ENCODE results near the gene METTL5.
"Not testable (repeated sequence)": the region's sequence is repeated elsewhere in the genome, so short reads cannot be mapped to it uniquely, and the experiment has no call there.

The METTL5 gene

GRCh38 chr2:169828141-169828811 lies 3.6 kb upstream of the METTL5 start:
- DNase-seq: peak; percentile 43

- peak; percentile 89 for DNase-seq
These were observed 2.8 kb upstream of the METTL5 start, which contains the start of gene UBR3 for GRCh38 chr2:169827272-169828140. Gene UBR3, plus strand, starts transcription at chr2:169827454. Its CDS starts 54 bp downstream, at chr2:169827508.

GRCh38 chr2:169823996-169824372 lies 721 bp downstream of the METTL5 start:
- DNase-seq: no peak

- DNase-seq: no peak
These were observed 1.8 kb downstream of the METTL5 start for GRCh38 chr2:169822785-169823392.

DNA sequence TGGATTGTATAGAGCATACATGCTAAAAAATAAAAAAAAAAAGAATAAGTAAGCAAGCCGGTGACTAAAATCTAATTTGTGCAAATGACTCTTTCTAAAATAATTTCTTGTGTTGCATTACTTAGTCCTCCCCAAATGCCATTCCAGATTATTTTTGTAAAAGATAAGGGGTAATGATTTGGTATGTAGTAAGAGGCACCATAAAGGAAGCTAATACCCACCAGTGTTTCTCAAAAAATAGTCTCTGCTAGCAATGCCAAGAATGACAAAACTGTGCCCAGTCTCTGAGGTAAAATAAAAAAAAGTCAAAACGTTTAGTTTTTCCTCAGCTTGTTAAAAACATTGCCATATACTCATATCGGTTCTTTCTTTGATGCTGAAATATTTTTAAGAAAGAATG lies 2.7 kb downstream of the METTL5 start:
- no peak for DNase-seq

GRCh38 chr2:169820101-169820500 lies 4.6 kb downstream of the METTL5 start:
- DNase-seq: not testable (repeated sequence)

GRCh38 chr2:169819106-169819505 lies 5.6 kb downstream of the METTL5 start:
- DNase-seq: no peak

- DNase-seq: no peak
These were observed 6.5 kb downstream of the METTL5 start for GRCh38 chr2:169818241-169818640.

- not testable (repeated sequence) for DNase-seq
These were observed 7.3 kb downstream of the METTL5 start for GRCh38 chr2:169817369-169817768.

- DNase-seq: not testable (repeated sequence)
These were observed 7.7 kb downstream of the METTL5 start for GRCh38 chr2:169816961-169817360.

DNA sequence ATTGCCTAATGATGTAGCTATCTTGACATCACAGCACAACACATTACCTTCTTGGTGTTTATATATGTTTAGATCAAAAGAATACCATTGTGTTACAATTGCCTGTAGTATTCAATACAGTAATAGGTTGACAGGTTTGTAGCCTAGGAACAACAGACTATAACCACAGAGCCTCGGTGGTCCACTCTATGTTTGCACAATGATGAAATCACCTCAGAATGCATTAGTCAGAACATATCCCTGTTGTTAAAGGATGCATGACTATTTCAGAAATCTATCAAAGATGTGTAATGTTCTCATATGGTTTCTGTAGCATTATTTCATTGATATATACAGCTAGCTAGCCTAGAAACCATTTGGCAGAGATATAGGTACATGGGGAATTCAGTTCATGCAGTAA lies 8.9 kb downstream of the METTL5 start:
- DNase-seq: no peak

DNA sequence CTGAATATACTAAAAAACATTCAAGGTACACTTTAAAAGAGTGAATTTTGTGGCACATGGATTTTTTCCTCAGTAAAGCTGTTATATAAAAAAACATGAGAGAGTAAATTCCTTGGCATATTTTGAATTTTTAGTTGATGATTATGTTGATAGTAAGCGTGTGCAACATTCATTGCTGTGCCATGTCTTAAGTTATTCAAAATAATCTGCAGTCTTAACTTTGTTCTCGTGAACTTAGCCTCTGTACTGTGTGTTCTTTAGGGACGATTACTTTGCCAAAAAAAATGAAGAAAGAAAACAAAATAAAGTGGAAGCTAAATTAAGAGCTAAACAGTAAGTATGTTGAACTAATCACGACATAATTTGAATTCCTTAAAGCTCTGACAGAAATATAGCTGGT lies 16.5 kb downstream of the METTL5 start:
- no peak for DNase-seq

- DNase-seq: no peak
These were observed 18.1 kb downstream of the METTL5 start for GRCh38 chr2:169806586-169806985.

GRCh38 chr2:169803480-169803879 lies 21.2 kb downstream of the METTL5 start:
- DNase-seq: no peak

DNA sequence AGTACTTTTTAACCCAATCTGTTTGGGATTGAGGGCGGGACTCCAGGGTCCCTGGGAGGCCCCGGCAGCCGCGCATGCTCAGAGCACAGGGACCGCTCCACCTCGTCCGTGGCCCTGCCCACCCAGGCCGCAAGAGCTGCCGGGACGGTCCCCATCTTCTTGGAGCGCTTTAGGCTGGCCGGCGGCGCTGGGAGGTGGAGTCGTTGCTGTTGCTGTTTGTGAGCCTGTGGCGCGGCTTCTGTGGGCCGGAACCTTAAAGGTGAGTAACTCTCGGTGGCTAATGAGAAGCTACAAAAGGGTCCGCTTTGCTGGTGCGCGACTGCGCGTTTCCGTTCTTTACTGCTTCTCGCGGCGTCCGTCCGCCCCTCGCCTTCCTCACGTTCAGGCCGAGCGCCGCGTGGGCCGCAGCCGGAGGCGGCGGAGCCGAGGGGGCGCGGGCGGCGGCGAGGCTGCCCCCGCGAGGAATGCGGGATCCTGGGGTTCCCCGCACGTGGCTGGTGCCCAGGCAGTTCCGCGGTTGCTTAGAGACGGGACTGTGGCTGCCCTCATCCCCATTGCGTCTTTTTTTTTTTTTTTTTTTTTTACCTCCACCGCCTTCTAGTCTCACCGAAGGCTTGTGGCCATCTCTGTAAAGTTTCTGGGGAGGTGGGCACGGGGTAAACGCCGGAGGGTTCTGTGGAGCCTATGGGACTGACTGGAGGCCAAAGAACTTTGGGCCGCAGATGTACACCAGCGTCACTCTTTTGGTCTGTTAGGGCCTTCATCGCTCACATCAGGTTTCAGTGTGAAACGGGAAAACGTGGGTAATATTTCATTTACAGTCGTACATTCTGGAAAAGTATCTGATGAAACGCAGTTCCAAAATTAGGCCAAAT lies 25.8 kb downstream of the METTL5 start, which contains the start of gene SSB:
SSB (plus strand) TSS at position 154 of the 875 bp plus-strand sequence. CDS start 2,090 bp downstream, outside the sequence.
- peak; percentile 95 for DNase-seq

DNA sequence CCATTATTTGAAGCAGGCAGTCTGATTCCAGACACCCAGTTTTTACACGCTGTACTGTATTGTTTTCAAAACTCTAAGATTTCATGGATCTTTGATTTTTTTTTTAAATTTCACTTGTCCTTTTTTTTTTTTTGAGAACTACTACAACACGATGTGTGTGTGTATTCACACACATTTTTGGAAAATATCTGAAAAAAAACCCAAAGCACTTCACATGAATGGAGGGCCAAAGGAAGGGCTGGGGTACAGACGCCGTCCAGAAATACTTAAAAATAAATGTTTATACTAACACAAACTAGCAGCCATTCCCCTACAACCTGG lies 26.3 kb downstream of the METTL5 start:
- DNase-seq: no peak

GRCh38 chr2:169797601-169798000 lies 27.1 kb downstream of the METTL5 start:
- DNase-seq: no peak

- no peak for DNase-seq
These were observed 28.3 kb downstream of the METTL5 start for GRCh38 chr2:169796441-169796840.

DNA sequence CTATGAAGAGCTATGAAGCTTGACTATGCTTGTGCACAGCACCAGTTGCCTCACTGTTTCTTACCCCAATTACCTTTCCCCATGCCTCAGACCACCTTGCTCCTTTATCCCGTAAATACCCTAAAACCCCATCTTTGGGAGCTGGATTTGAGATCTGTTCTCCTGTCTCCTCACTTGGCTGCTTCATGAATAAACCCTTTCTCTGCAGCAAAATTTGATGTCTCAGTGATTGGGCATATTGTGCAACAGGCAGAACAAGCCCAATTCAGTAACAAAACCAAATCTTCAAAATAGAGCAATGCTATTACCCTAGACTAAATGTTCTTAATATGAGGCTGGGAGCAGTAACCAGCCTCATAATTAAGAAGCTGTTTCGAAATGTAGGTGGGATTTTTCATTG lies 29.5 kb downstream of the METTL5 start:
- DNase-seq: no peak

DNA sequence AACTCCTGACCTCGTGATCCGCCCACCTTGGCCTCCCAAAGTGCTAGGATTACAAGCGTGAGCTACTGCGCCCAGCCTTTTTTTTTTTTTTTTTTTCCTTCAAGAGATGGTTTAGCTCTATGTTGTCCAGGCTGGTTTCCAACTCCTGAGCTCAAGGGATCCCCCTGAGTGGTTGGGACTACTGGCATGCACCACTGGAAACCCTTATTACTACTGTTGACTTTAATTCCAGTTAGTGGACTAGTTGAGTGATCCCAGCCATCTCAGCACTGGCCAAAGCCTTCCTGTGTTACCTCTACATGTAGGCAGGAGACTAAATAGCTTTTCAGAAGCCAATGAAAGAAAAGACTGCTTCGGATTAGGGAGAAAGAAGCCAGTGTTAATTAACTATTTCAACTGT lies 34.1 kb downstream of the METTL5 start:
- DNase-seq: no peak

- DNase-seq: no peak
These were observed 42.2 kb downstream of the METTL5 start for GRCh38 chr2:169782513-169782912.

GRCh38 chr2:169781249-169782013 lies 43.3 kb downstream of the METTL5 start:
- DNase-seq: no peak
